SU-DHL-6 (cell line): ENCODE data around the gene USB1.

Experiments
- H2AFZ ChIP-seq: fragments of 200-600 bp; sonication (generic); 2 replicates; pipeline ENCODE4 v1.6.1; 2014; ENCODE audit warnings: low read depth, mild to moderate bottlenecking, moderate library complexity, mixed read lengths, antibody characterized with exemption, low read length; ENCODE audit not compliant: severe bottlenecking
- H3F3A ChIP-seq: fragments of 200-600 bp; shearing (Covaris generic); 2 replicates; pipeline ENCODE4 v1.6.0; 2016; ENCODE audit warnings: antibody characterized with exemption, mild to moderate bottlenecking; ENCODE audit not compliant: insufficient read depth
- H3K27ac ChIP-seq: fragments of 200-600 bp; sonication (generic); 2 replicates; pipeline ENCODE4 v1.5.1; 2016; ENCODE audit warnings: low read depth, mild to moderate bottlenecking, low read length, moderate library complexity, mixed read lengths
- H3K27me3 ChIP-seq: fragments of 200-600 bp; sonication (generic), shearing (Covaris generic); 2 replicates; pipeline ENCODE4 v1.6.0; 2014; ENCODE audit warnings: mild to moderate bottlenecking, low read length
- H3K36me3 ChIP-seq: fragments of 200-600 bp; sonication (generic); 2 replicates; pipeline ENCODE4 v1.6.1; 2014; ENCODE audit warnings: mild to moderate bottlenecking, low read length, mixed read lengths
- H3K4me2 ChIP-seq: fragments of 300-600, 200-600 bp; shearing (Covaris generic), sonication (generic); 2 replicates; pipeline ENCODE4 v1.6.0; 2014; ENCODE audit warnings: low read length, low read depth, mild to moderate bottlenecking; ENCODE audit not compliant: poor library complexity, severe bottlenecking
- H3K4me3 ChIP-seq: fragments of 200-600 bp; sonication (generic); 2 replicates; pipeline ENCODE4 v1.5.1; 2014; ENCODE audit warnings: antibody characterized with exemption, low read length, mild to moderate bottlenecking, mixed read lengths; ENCODE audit not compliant: insufficient read depth, poor library complexity, severe bottlenecking
- H3K79me2 ChIP-seq: fragments of 200-600 bp; sonication (generic); 2 replicates; pipeline ENCODE4 v1.6.1; 2014; ENCODE audit warnings: mild to moderate bottlenecking, low read length, moderate library complexity; ENCODE audit not compliant: insufficient read depth
- H3K9ac ChIP-seq: fragments of 200-600 bp; sonication (generic); 2 replicates; pipeline ENCODE4 v1.7.0; 2014; ENCODE audit warnings: mild to moderate bottlenecking, low read length
- H3K9me2 ChIP-seq: fragments of 200-600 bp; sonication (generic); replicated peaks from 2 replicates; pipeline ENCODE4 v1.6.1; 2014; ENCODE audit warnings: low read length; ENCODE audit not compliant: insufficient read depth
- H3K9me3 ChIP-seq: fragments of 200-600 bp; sonication (generic); 2 replicates; pipeline ENCODE4 v1.6.1; 2014; ENCODE audit warnings: low read length, mixed read lengths; ENCODE audit not compliant: insufficient read depth
- H4K20me1 ChIP-seq: fragments of 200-600 bp; sonication (generic); 2 replicates; pipeline ENCODE4 v1.6.1; 2014; ENCODE audit warnings: low read depth, mild to moderate bottlenecking, antibody characterized with exemption, low read length, moderate library complexity, mixed read lengths
- CTCF ChIP-seq: fragments of 200-600 bp; sonication (generic); IDR thresholded peaks from one replicate; pipeline ENCODE4 v1.5.1; 2017; ENCODE audit warnings: antibody characterized with exemption, mild to moderate bottlenecking, low read length, moderate library complexity; ENCODE audit not compliant: insufficient read depth, poor library complexity, severe bottlenecking
- EZH2phosphoT487 ChIP-seq: fragments of 200-600 bp; sonication (generic), shearing (Covaris generic); conservative IDR thresholded peaks from 2 replicates; pipeline ENCODE4 v1.6.1; 2018; ENCODE audit warnings: mild to moderate bottlenecking, antibody characterized with exemption, low read length, moderate library complexity, mixed read lengths

USB1 gene

GRCh38 chr16:58013201-58013956 lies 12.2 kb downstream of the USB1 start:
- H3K36me3 ChIP-seq = no peaks in the 10 kb centered on the region
- no peaks in the 10 kb centered on the region for H3K9me2 ChIP-seq
- H2AFZ ChIP-seq = no peak overlapping the region
- no peak overlapping the region for H3K9ac ChIP-seq
- TF ChIP-seq EZH2phosphoT487 (no peak), CTCF (no peak)
- no peaks in the 10 kb centered on the region for H3F3A ChIP-seq
- H4K20me1 ChIP-seq = no peaks in the 10 kb centered on the region
- no peak overlapping the region for H3K4me2 ChIP-seq
- no peak overlapping the region for H3K27ac ChIP-seq
- H3K27me3 ChIP-seq = no peaks in the 10 kb centered on the region
- peaks cover 4% of the 10 kb centered on the region; the same call in 1 of the 2 replicates for H3K79me2 ChIP-seq
- no peaks in the 10 kb centered on the region for H3K9me3 ChIP-seq
- no peak overlapping the region for H3K4me3 ChIP-seq

- Histone ChIP-seq H3K27me3 (no peaks in the 10 kb centered on the region), H4K20me1 (no peaks in the 10 kb centered on the region), H3K9ac (no peak overlapping the region), H3K36me3 (no peaks in the 10 kb centered on the region), H3K79me2 (no peaks in the 10 kb centered on the region), H3K4me2 (no peak overlapping the region), H3F3A (no peaks in the 10 kb centered on the region), H3K9me3 (no peaks in the 10 kb centered on the region), H2AFZ (no peak overlapping the region), H3K27ac (no peak overlapping the region), H3K9me2 (no peaks in the 10 kb centered on the region), H3K4me3 (no peak overlapping the region)
- TF ChIP-seq EZH2phosphoT487 (no peak), CTCF (no peak)
Measured at GRCh38 chr16:58016840-58017446, 15.7 kb downstream of the USB1 start.

- Histone ChIP-seq H3K27ac (no peak overlapping the region), H2AFZ (no peak overlapping the region), H3K79me2 (no peaks in the 10 kb centered on the region), H3K9ac (no peak overlapping the region), H4K20me1 (no peaks in the 10 kb centered on the region), H3K4me3 (no peak overlapping the region), H3K36me3 (no peaks in the 10 kb centered on the region), H3F3A (no peaks in the 10 kb centered on the region), H3K9me3 (no peaks in the 10 kb centered on the region), H3K4me2 (no peak overlapping the region), H3K27me3 (no peaks in the 10 kb centered on the region), H3K9me2 (no peaks in the 10 kb centered on the region)
- TF ChIP-seq EZH2phosphoT487 (no peak), CTCF (no peak)
Measured at GRCh38 chr16:58018803-58019202, 17.6 kb downstream of the USB1 start.
